GM18502 (cell line): ENCODE data around the gene NHP2.

ENCODE experiments used
- ATAC-seq: cut with Tn5 transposase; IDR thresholded peaks from one replicate; pipeline ENCODE4 v1.9.1; 2021; ENCODE audit warnings: mild to moderate bottlenecking; ENCODE audit not compliant: unreplicated experiment, poor library complexity

Gene NHP2

GRCh38 chr5:178116143-178116885 is 37.4 kb downstream of the NHP2 start:
- peak; percentile 37 for ATAC-seq

GRCh38 chr5:178115814-178116142 is 37.9 kb downstream of the NHP2 start:
- ATAC-seq: no peak

DNA sequence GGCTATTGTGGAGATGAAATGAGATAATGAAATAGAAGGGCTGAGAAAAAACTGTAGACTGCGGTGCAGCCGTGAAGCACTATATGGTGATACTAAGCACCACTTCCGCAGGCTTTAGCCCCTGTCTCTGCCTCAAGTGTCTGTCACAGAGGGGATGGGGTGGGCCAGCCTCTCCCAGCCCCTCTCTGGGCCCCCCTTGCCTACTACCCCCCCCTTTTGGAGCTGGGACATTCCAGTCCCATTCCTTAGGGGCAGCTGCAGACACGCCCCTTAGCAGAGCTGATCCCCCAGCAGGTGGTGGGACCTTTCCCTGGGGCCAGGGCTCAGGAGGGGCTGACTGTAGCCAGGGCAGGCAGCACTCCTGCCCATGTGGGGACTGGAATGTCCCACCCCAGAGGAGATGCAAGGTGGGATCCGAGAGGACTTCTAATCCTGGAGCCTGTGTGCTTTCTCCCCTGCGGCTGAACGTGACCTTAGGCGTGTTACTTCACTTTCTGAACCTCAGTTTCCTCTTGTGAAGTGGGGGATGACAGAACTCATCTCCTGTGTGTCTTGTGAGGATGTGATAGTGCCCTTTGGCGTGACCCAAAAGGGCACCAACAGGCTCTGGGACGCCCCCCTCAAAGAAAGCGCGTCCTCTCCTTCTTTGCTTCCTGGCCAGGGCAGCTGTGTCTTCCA is 38.4 kb downstream of the NHP2 start:
- ATAC-seq: peak; percentile 21

- no peak for ATAC-seq
These were observed 39.2 kb downstream of the NHP2 start for GRCh38 chr5:178114325-178115135.

DNA sequence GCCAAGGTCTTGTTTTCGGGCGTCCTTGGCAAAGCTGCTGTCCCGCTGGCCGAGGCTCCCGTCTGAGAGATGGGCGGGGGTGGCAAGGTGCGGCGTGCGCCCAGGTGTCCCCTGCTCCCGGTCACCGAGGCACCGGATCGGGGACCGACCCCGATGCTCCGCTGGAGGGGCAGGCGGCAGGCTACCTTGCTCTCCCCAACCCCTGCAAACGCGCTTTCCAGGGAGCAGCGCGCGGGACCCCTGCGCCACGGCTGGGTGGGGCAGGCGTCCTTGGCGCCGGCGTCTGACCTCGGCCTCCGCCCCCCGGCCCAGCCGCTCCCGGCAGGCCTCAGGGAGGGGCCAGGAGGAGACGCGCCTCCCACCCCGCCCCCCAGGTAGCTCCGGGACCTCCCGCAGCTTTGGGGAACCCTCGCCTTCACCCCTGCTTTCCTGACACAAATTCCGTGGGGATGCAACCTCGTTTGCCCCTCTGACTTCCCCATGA is 39.8 kb downstream of the NHP2 start:
- no peak for ATAC-seq

DNA sequence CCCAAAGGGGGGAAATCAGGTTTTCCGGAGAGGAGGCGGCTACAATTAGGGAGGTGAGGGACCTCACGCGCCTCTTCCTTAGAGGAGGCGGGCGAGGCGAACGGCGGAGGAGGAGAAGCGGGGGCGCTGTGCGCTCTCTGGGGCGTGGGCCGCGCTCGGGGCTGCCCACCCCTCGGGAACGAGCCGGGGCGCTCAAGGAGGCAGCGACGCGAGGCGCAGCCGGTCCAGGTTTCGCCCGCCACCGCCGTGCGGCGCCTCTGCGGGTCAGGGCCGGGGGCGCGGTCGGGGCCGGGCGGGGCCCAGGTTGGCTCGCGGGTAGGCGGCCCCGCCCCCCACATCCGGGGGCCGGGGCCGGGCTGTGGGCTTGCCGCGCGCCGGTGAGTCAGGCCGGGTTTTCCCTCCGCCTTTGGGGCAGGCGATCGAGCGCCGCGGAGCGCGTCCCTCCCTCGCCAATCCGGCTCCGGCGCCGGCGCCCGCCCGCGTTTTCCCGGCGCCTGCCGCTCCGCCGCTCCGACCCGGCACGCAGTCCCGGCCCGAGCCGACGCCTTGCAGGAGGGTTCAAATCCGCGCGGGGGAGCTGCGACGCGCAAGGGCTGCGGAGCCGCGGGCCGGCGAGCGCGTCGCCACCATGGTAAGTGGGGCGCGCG is 40.4 kb downstream of the NHP2 start, which contains the start of gene N4BP3:
Gene N4BP3, plus strand, starts transcription at position 392 of the 647 bp plus-strand sequence. CDS start 6,052 bp downstream, outside the sequence.
- ATAC-seq: peak; percentile 64

- no peak for ATAC-seq
These were observed 41.1 kb downstream of the NHP2 start for GRCh38 chr5:178112545-178112944.

GRCh38 chr5:178111925-178112324 is 41.8 kb downstream of the NHP2 start:
- no peak for ATAC-seq

DNA sequence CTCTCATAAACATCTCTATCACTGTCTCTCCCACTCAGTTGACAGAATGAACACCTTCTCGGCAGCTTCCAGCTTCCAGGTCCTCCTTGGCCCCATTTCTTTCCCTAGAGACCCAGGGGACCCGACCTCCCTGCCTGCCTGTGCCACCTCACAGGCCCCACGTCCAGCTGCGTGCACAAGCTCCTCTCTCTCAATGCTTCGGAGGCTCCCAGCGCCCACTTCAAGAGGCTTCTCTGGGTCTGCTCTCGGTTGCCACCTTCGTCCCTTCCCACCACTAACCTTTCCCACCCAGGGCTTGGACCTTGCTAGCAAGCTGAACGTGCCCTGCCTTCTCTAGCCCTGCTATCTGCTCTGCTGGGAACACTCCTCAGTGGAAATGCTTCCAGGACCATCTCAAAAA is 43.2 kb downstream of the NHP2 start:
- ATAC-seq: no peak

DNA sequence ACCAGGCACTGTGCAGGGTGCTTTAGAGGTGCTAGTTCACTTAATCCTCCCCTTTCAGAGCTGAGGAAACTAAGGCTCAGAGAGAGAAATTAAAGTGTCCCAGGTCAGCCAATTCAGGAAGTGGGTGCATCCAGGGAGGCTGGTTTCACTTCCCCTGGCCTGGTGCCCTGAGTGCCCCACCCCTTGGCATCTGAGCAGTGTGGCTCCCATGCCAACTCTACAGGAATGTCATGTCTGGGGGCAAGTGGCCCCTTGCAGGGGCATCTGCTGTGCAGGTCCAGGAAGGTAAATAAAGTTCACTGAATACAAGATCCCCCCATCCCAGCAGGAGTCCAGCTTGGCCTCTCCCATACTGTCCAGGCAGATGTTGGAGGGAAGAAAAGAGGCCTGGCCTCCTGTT is 44.7 kb downstream of the NHP2 start:
- ATAC-seq: no peak

GRCh38 chr5:178108446-178108845 is 45.2 kb downstream of the NHP2 start:
- no peak for ATAC-seq

- ATAC-seq: no peak
These were observed 45.9 kb downstream of the NHP2 start for GRCh38 chr5:178107756-178108310.

DNA sequence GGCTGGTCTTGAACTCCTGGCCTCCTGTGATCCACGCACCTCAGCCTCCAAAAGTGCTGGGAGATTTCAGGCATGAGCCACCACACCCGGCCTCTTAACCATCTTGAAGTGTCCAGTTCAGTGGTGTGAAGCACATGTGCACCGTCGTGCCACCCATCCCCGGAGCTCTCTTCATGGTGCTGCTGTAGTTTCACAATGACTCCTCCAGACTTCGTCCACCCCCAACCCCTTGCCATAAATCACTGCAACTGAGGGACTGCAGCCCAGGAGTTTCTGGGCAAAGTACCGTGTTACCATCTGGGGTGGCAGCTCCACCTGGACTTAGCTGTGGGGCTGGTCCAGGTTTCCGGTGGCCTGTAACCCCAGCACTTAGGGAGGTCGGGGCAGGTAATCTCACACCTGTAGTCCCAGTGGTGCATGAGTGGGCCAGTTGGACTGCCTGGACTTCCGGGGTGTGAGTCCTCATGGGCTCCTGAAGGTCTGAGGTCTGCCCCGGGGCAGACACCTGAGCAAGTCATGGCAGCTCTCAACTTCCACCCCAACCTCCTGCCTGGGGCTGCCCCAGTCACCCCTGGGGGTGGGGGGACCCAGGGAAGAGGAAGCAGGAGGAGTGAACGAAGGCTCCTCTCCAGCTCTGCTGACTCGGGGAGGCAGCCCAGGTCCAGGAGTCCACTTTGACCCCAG is 47.0 kb downstream of the NHP2 start:
- ATAC-seq: peak; percentile 58

DNA sequence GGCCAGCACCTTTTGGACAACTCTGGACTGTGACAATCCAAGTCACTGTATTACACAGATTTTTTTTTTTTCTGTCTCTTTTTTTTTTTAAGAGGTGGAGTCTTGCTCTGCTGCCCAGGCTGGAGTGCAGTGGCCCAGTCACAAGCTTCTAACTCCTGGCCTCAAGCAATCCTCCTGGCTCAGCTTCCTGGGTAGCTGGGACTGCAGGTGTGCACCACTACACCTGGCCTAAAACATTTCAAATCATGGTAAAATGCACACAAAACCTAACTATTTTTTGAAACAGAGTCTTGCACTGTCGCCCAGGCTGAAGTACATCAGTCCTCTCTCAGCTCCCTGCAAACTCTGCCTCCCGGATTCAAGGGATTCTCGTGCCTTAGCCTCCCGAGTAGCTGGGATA is 47.6 kb downstream of the NHP2 start:
- no peak for ATAC-seq

DNA sequence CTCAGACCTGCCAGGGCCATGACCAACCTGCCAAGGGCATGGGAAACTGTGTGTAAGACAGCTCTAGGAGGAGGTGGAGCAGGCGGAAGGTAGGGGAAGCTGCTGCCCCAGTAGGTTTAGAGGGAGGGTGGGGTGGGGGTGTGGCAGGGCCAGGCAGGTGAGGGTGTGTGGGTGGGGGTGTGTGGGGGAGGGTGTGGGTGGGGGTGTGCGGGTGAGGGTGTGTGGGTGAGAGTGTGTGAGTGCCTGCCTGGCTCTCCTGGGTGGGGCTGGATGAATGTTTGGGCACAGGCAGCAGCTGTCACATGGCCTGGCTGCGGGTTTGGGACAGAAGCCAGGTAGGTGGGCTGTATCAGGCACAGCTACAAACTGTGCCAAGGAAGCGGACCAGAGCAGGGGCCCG is 49.2 kb downstream of the NHP2 start:
- ATAC-seq: no peak

GRCh38 chr5:178103612-178104011 is 50.1 kb downstream of the NHP2 start:
- no peak for ATAC-seq
